ENCODE data around the gene ARHGEF28.

- no peak for TF ChIP-seq REST (IDR thresholded peaks at IDR 0.05; ENCODE audit: insufficient replicate concordance, low read depth)
- TF ChIP-seq, protein P1, sequence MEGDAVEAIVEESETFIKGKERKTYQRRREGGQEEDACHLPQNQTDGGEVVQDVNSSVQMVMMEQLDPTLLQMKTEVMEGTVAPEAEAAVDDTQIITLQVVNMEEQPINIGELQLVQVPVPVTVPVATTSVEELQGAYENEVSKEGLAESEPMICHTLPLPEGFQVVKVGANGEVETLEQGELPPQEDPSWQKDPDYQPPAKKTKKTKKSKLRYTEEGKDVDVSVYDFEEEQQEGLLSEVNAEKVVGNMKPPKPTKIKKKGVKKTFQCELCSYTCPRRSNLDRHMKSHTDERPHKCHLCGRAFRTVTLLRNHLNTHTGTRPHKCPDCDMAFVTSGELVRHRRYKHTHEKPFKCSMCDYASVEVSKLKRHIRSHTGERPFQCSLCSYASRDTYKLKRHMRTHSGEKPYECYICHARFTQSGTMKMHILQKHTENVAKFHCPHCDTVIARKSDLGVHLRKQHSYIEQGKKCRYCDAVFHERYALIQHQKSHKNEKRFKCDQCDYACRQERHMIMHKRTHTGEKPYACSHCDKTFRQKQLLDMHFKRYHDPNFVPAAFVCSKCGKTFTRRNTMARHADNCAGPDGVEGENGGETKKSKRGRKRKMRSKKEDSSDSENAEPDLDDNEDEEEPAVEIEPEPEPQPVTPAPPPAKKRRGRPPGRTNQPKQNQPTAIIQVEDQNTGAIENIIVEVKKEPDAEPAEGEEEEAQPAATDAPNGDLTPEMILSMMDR (IDR thresholded peaks at IDR 0.05; ENCODE audit: insufficient read depth, low read length): no peak
- TF ChIP-seq POLR2AphosphoS5 (IDR thresholded peaks at IDR 0.05; ENCODE audit: low read depth): no peak
- no peak for TF ChIP-seq SPI1 (IDR thresholded peaks at IDR 0.05; ENCODE audit: borderline replicate concordance, low read depth)
Observed at GRCh38 chr5:73844165-73844564, 218.2 kb downstream of the ARHGEF28 start.

All from HL-60 (cell line).